H9 (cell line): ENCODE measurements around the gene C1orf21. TPM values are rescaled to one million over a fixed set of nuclear protein-coding genes. Genes with fewer than 3 reads are reported as not detected.

Experiments used
- DNase-seq: peaks from one replicate; pipeline ENCODE4 v3.0.0-alpha.2; 2017
- H2AFZ ChIP-seq: one replicate; pipeline ENCODE4 v1.6.1; 2013; ENCODE audit warnings: mild to moderate bottlenecking, low read length, control low read depth, moderate library complexity
- H2AK5ac ChIP-seq: 2 replicates; pipeline ENCODE4 v1.6.1; 2013; ENCODE audit warnings: low read length, control low read depth, mixed read lengths; ENCODE audit not compliant: insufficient read length
- H2BK120ac ChIP-seq: one replicate; pipeline ENCODE4 v1.6.1; 2013; ENCODE audit warnings: low read depth, mild to moderate bottlenecking, low read length, control low read depth, inconsistent platforms; ENCODE audit not compliant: poor library complexity, severe bottlenecking
- H2BK12ac ChIP-seq: 2 replicates; pipeline ENCODE4 v1.6.1; 2013; ENCODE audit warnings: low read length, control low read depth, mixed read lengths, low read depth; ENCODE audit not compliant: insufficient read length
- H2BK15ac ChIP-seq: 2 replicates; pipeline ENCODE4 v1.6.1; 2013; ENCODE audit warnings: low read depth, low read length, control low read depth
- H2BK20ac ChIP-seq: one replicate; pipeline ENCODE4 v1.6.1; 2013; ENCODE audit warnings: low read depth, mild to moderate bottlenecking, low read length, control low read depth, inconsistent platforms; ENCODE audit not compliant: poor library complexity, severe bottlenecking
- H2BK5ac ChIP-seq: 2 replicates; pipeline ENCODE4 v1.6.1; 2013; ENCODE audit warnings: low read length, control low read depth, mixed read lengths; ENCODE audit not compliant: insufficient read length
- H3K14ac ChIP-seq: 2 replicates; pipeline ENCODE4 v1.6.1; 2013; ENCODE audit warnings: low read length, control low read depth; ENCODE audit not compliant: insufficient read depth
- H3K18ac ChIP-seq: 2 replicates; pipeline ENCODE4 v1.6.1; 2013; ENCODE audit warnings: low read depth, mild to moderate bottlenecking, mixed read lengths, low read length, control low read depth; ENCODE audit not compliant: insufficient read length
- H3K23ac ChIP-seq: 2 replicates; pipeline ENCODE4 v1.6.1; 2013; ENCODE audit warnings: low read length, control low read depth, mixed read lengths, low read depth; ENCODE audit not compliant: insufficient read length
- H3K23me2 ChIP-seq: 2 replicates; pipeline ENCODE4 v1.6.1; 2013; ENCODE audit warnings: low read depth, mild to moderate bottlenecking, mixed read lengths, low read length, control low read depth; ENCODE audit not compliant: insufficient read length, poor library complexity, severe bottlenecking
- H3K27ac ChIP-seq: 2 replicates; pipeline ENCODE4 v1.5.1; 2013; ENCODE audit warnings: low read length, control low read depth, mixed read lengths, low read depth; ENCODE audit not compliant: insufficient read length
- H3K27me3 ChIP-seq: 2 replicates; pipeline ENCODE4 v1.6.1; 2013; ENCODE audit warnings: low read length, control low read depth, inconsistent platforms; ENCODE audit not compliant: insufficient read depth
- H3K4ac ChIP-seq: 2 replicates; pipeline ENCODE4 v1.6.1; 2013; ENCODE audit warnings: low read depth, mild to moderate bottlenecking, control low read depth, inconsistent platforms, low read length, moderate library complexity
- H3K4me1 ChIP-seq: 2 replicates; pipeline ENCODE4 v1.6.1; 2013; ENCODE audit warnings: low read length, control low read depth, inconsistent platforms; ENCODE audit not compliant: insufficient read depth
- H3K4me2 ChIP-seq: 2 replicates; pipeline ENCODE4 v1.6.1; 2013; ENCODE audit warnings: low read length, control low read depth, mixed read lengths; ENCODE audit not compliant: insufficient read length, insufficient read depth
- H3K56ac ChIP-seq: 2 replicates; pipeline ENCODE4 v1.6.1; 2013; ENCODE audit warnings: low read depth, mild to moderate bottlenecking, mixed read lengths, low read length, control low read depth; ENCODE audit not compliant: insufficient read length
- H3K79me1 ChIP-seq: 2 replicates; pipeline ENCODE4 v1.6.1; 2013; ENCODE audit warnings: low read depth, mild to moderate bottlenecking, moderate library complexity, low read length, control low read depth, inconsistent platforms; ENCODE audit not compliant: insufficient read depth, poor library complexity, severe bottlenecking
- H3K79me2 ChIP-seq: 2 replicates; pipeline ENCODE4 v1.6.1; 2013; ENCODE audit warnings: low read length, control low read depth, inconsistent platforms; ENCODE audit not compliant: insufficient read depth
- H3K9ac ChIP-seq: 2 replicates; pipeline ENCODE4 v1.6.1; 2013; ENCODE audit warnings: low read length, control low read depth, mixed read lengths; ENCODE audit not compliant: insufficient read length; ENCODE audit errors: extremely low read depth
- H3K9me3 ChIP-seq: one replicate; pipeline ENCODE4 v1.6.1; 2013; ENCODE audit warnings: low read depth, low read length, inconsistent platforms; ENCODE audit not compliant: control insufficient read depth
- H3T11ph ChIP-seq: one replicate; pipeline ENCODE4 v1.6.1; 2013; ENCODE audit warnings: mild to moderate bottlenecking, low read length, control low read depth, inconsistent platforms
- H4K20me1 ChIP-seq: one replicate; pipeline ENCODE4 v1.6.1; 2013; ENCODE audit not compliant: control insufficient read depth, insufficient read length, insufficient read depth
- H4K5ac ChIP-seq: 2 replicates; pipeline ENCODE4 v1.6.1; 2013; ENCODE audit warnings: low read depth, mild to moderate bottlenecking, mixed read lengths, low read length, control low read depth; ENCODE audit not compliant: insufficient read length
- H4K8ac ChIP-seq: replicated peaks from 2 replicates; pipeline ENCODE4 v1.6.1; 2013; ENCODE audit warnings: low read length, control low read depth, mixed read lengths, low read depth; ENCODE audit not compliant: insufficient read length
- H4K91ac ChIP-seq: 2 replicates; pipeline ENCODE4 v1.6.1; 2013; ENCODE audit warnings: low read depth, mild to moderate bottlenecking, moderate library complexity, mixed read lengths, low read length, control low read depth; ENCODE audit not compliant: insufficient read length
- H3K27ac Mint-ChIP-seq, 3 experiments: 2 replicates in 2 of 3; 3 replicates in 1 of 3; pipeline ENCODE4 v1.8.0; 2020 to 2021; ENCODE audit warnings: mixed read lengths in 3 of 3, mild to moderate bottlenecking in 1 of 3, moderate library complexity in 1 of 3
- H3K27me3 Mint-ChIP-seq: 2 replicates; pipeline ENCODE4 v1.8.0; 2021; ENCODE audit warnings: low read depth, mild to moderate bottlenecking, moderate library complexity, mixed read lengths
- H3K36me3 Mint-ChIP-seq, 3 experiments: 2 replicates in 2 of 3; 3 replicates in 1 of 3; pipeline ENCODE4 v1.8.0; 2020 to 2021; ENCODE audit warnings: low read depth in 3 of 3, mixed read lengths in 3 of 3; ENCODE audit not compliant: insufficient read depth in 1 of 3
- H3K4me1 Mint-ChIP-seq, 2 experiments: 2 replicates each; pipeline ENCODE4 v1.8.0; 2020; ENCODE audit warnings: mixed read lengths in 2 of 2
- H3K4me3 Mint-ChIP-seq, 2 experiments: 2 replicates in 1 of 2; 3 replicates in 1 of 2; pipeline ENCODE4 v1.8.0; 2020 to 2021; ENCODE audit warnings: mild to moderate bottlenecking in 2 of 2, mixed read lengths in 2 of 2, moderate library complexity in 1 of 2
- H3K9me3 Mint-ChIP-seq, 2 experiments: 2 replicates in 1 of 2; 3 replicates in 1 of 2; pipeline ENCODE4 v1.8.0; 2020; ENCODE audit warnings: mild to moderate bottlenecking in 2 of 2, mixed read lengths in 2 of 2, moderate library complexity in 1 of 2
- WGBS: extraction: QIAGEN DNeasy Blood & Tissue Kit; methylation state at CpG from one replicate; pipeline ENCODE4 v1.1.7; 2013; ENCODE audit warnings: missing lambda C conversion rate, low lambda C conversion rate, mixed read lengths; ENCODE audit not compliant: insufficient read length; ENCODE audit errors: extremely low coverage; 5-methylcytosine and 5-hydroxymethylcytosine counted together
- total RNA-seq: library from RNA; stranded (reverse); gene quantifications from 2 replicates; pipeline ENCODE4 v1.2.1, GENCODE V29; 2021
- TF ChIP-seq, protein P1 (sequence below): fragments of 200-600 bp; sonication (generic); conservative IDR thresholded peaks from 3 replicates; pipeline ENCODE4 v1.8.0; 2021; ENCODE audit warnings: antibody characterized with exemption, mild to moderate bottlenecking

Gene C1orf21
- total RNA-seq, 1 experiment from 2014 or later = 36.0 TPM

DNA sequence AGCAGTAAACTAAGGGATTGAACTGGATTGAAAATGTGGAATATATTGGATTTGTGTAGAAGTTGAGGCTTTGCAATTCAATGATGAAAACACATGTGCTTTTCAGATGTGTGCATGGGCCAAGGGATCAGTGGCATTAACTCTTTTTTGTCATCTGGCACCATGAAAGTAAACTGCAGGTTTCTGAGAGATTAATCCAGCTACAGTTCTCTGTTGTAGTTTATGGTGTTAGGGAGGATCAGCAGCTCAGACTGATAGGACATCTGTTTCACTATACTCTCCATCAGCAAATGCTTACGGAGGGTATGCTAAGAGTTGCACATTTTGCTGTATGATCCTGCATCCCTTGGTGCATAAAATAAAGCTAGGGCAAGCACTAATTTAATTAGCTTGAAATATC lies 82.6 kb downstream of the C1orf21 start:
- WGBS = no CpG with 5 or more reads among the region's 1 CpG
- no peaks in the 10 kb centered on the region for H3K27me3 Mint-ChIP-seq
- no peak overlapping the region for H3K4me2 ChIP-seq
- H3K23ac ChIP-seq = no peak overlapping the region
- H2BK15ac ChIP-seq = no peak overlapping the region
- TF ChIP-seq, protein P1, sequence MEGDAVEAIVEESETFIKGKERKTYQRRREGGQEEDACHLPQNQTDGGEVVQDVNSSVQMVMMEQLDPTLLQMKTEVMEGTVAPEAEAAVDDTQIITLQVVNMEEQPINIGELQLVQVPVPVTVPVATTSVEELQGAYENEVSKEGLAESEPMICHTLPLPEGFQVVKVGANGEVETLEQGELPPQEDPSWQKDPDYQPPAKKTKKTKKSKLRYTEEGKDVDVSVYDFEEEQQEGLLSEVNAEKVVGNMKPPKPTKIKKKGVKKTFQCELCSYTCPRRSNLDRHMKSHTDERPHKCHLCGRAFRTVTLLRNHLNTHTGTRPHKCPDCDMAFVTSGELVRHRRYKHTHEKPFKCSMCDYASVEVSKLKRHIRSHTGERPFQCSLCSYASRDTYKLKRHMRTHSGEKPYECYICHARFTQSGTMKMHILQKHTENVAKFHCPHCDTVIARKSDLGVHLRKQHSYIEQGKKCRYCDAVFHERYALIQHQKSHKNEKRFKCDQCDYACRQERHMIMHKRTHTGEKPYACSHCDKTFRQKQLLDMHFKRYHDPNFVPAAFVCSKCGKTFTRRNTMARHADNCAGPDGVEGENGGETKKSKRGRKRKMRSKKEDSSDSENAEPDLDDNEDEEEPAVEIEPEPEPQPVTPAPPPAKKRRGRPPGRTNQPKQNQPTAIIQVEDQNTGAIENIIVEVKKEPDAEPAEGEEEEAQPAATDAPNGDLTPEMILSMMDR = no peak
- no peak overlapping the region for H3K9ac ChIP-seq
- DNase-seq = no peak
- no peaks in the 10 kb centered on the region for H3K79me1 ChIP-seq
- no peak overlapping the region for H2AK5ac ChIP-seq
- H3K23me2 ChIP-seq = no peaks in the 10 kb centered on the region
- H2BK120ac ChIP-seq = no peak overlapping the region
- no peak overlapping the region for H4K5ac ChIP-seq
- no peaks in the 10 kb centered on the region for H3K79me2 ChIP-seq
- no peaks in the 10 kb centered on the region for H4K20me1 ChIP-seq
- H3K4me3 Mint-ChIP-seq = no peak overlapping the region
- no peak overlapping the region for H2BK5ac ChIP-seq
- no peak overlapping the region for H3K56ac ChIP-seq
- H3T11ph ChIP-seq = no peak overlapping the region
- no peak overlapping the region for H4K91ac ChIP-seq
- H3K4me1 Mint-ChIP-seq = peaks cover 16 to 49% of the 10 kb centered on the region in 2 experiments
- peak overlapping the region in 1 of 3 experiments; percentile 67; a peak in 1 of 7 replicates for H3K27ac Mint-ChIP-seq
- peaks cover 0 to 3% (median 0%) of the 10 kb centered on the region in 3 experiments; a peak in 2 of 7 replicates for H3K36me3 Mint-ChIP-seq
- no peak overlapping the region for H2AFZ ChIP-seq
- H3K27me3 ChIP-seq = no peaks in the 10 kb centered on the region
- H4K8ac ChIP-seq = no peak overlapping the region
- H2BK20ac ChIP-seq = no peak overlapping the region
- no peaks in the 10 kb centered on the region for H3K4me1 ChIP-seq
- no peaks in the 10 kb centered on the region for H3K9me3 Mint-ChIP-seq
- H3K14ac ChIP-seq = no peak overlapping the region
- no peak overlapping the region for H3K18ac ChIP-seq
- no peaks in the 10 kb centered on the region for H3K9me3 ChIP-seq
- no peak overlapping the region for H2BK12ac ChIP-seq
- no peak overlapping the region for H3K27ac ChIP-seq
- H3K4ac ChIP-seq = no peak overlapping the region
